GM21737 (cell line): Measurements from ENCODE around the gene RPS6KA4.
A peak's percentile ranks its signal among the peaks of the same experiment; 100 is the strongest.
"Not testable (repeated sequence)": the region's sequence is repeated elsewhere in the genome, so short reads cannot be mapped to it uniquely, and the experiment has no call there.

Experiments used
- ATAC-seq: cut with Tn5 transposase; IDR thresholded peaks from one replicate; pipeline ENCODE4 v1.9.1; 2021; ENCODE audit warnings: mild to moderate bottlenecking, moderate library complexity; ENCODE audit not compliant: unreplicated experiment

Gene RPS6KA4

DNA sequence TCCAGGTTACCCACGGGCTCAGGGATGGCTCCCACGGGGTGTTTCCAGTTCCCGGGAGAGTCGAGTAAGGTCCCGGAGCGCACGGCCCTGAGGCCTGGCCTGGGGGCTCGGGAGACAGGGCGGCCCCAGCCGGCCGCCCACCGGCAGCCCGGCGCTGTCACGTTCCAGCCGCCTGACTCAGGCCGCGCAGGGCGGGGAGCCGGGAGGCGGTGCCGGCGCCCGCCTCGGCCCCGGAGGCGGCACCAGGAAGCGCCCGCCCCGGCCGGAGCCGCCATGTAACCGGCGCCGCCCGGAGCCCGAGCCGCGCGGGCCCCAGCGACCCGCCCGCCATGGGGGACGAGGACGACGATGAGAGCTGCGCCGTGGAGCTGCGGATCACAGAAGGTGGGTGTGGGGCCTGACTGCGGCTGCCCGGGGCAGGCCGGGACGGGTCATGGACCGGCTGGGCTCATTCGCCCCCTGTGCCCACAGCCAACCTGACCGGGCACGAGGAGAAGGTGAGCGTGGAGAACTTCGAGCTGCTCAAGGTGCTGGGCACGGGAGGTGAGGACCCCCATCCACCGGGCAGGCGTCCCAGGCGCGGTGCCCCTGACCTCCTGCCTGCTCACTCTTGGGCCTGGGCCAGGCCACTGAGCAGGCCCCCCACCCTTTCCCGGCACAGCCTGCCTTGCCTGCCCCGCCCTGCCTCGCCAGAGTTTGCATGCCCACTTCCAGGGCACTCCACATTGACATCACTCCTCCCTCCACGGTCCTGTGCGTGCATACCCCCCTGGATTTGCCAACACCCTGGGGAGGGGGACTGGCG is at the start of gene RPS6KA4:
TSS of gene RPS6KA4 (plus strand) at position 256 of the 805 bp plus-strand sequence. CDS start at position 330, 74 bp downstream.
- ATAC-seq: peak; percentile 45

DNA sequence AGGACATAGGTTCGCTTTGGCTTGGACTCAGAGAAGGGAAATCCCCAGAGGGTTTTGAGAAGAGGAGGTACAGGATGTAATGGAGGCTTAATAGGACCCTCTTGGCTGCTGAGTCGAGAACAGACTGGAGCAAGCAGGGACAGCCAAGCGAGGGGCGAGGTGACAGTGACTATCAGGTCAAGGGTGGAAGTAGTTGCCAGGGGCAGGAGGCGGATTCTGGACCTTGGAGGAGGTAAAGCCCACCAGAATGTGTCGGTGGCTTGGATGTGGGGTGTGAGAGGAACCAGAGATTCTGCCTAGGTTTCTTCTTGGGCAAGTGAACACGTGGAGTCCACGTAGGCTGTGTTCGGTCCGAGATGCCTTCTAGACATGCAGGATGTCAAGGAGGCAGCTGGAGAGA is 46.0 kb upstream of the RPS6KA4 start:
- no peak for ATAC-seq

DNA sequence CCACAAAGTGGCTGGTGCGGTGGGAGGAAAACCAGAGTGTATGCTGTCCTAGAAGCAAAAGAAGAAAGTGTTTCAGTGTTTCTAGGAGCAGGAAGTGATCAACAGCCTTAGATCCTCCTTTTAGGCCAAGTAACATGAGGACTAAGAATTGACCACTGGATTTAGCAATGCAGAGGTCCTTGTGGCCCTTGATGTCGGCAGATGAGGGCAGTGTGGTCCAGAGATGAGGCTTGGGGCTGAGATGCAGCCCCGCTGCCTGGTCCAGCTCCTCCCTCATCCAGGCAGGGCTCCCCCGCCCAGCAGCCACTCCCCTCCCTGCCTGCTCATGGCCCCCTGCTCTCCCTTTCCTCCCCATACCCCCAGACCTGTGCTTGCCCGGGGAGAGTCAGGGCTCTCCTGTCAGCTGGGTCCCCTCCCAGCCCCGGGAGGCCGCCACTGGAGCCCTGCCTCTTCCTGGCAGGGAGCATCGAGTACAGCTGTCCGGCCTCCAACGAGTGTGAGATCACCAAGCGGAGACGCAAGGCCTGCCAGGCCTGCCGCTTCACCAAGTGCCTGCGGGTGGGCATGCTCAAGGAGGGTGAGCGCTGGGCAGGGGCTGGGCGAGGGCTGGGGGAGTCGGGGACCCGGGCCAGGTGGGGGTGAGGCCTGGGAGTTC is 45.3 kb upstream of the RPS6KA4 start:
- no peak for ATAC-seq

DNA sequence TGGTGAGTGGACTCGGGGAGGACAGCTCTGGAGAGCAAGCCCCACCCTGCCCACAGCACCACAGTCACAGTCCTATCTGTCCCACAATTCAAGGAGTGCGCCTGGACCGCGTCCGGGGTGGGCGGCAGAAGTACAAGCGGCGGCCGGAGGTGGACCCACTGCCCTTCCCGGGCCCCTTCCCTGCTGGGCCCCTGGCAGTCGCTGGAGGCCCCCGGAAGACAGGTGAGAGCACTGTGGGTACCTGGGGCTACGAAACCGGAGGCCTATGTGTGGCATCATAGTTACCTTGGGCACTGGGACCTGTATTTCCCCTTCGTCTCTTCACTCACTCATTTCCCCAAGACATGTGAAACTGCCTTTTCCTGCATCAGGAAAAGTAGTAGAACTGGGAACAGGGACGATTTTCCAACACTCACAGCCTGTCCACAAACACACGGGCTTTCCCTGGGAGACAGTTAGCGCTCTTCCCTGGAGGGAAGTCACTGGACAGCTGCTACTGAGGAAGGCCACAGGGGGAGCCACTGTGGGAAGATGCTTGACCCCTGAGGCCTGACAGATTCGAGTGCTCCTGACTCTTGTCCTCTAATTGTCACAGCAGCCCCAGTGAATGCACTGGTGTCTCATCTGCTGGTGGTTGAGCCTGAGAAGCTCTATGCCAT is 44.7 kb upstream of the RPS6KA4 start:
- ATAC-seq: no peak

DNA sequence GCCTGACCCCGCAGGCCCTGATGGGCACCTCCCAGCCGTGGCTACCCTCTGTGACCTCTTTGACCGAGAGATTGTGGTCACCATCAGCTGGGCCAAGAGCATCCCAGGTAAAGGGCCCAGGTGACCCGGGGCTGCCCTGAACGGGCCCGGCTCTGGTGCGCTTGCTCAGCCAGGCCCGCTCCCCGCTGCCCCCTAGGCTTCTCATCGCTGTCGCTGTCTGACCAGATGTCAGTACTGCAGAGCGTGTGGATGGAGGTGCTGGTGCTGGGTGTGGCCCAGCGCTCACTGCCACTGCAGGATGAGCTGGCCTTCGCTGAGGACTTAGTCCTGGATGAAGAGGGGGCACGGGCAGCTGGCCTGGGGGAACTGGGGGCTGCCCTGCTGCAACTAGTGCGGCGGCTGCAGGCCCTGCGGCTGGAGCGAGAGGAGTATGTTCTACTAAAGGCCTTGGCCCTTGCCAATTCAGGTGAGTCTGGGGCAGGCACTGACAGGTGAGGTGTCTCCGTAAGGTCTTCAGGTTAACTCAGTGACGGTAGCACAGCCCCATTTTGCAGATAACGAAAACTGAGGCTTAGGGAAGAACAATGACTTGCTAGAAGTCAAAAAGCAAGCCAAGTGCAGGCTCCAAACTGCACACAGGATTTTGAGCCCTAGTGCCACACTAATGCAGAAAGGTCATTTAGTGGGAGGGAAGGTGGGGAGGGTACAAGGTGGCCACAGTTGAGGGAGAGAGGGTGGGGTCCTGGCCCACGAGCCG is 44.0 kb upstream of the RPS6KA4 start:
- ATAC-seq: no peak

DNA sequence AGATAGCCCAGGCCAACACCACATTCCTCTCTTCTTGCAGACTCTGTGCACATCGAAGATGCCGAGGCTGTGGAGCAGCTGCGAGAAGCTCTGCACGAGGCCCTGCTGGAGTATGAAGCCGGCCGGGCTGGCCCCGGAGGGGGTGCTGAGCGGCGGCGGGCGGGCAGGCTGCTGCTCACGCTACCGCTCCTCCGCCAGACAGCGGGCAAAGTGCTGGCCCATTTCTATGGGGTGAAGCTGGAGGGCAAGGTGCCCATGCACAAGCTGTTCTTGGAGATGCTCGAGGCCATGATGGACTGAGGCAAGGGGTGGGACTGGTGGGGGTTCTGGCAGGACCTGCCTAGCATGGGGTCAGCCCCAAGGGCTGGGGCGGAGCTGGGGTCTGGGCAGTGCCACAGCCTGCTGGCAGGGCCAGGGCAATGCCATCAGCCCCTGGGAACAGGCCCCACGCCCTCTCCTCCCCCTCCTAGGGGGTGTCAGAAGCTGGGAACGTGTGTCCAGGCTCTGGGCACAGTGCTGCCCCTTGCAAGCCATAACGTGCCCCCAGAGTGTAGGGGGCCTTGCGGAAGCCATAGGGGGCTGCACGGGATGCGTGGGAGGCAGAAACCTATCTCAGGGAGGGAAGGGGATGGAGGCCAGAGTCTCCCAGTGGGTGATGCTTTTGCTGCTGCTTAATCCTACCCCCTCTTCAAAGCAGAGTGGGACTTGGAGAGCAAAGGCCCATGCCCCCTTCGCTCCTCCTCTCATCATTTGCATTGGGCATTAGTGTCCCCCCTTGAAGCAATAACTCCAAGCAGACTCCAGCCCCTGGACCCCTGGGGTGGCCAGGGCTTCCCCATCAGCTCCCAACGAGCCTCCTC is 43.1 kb upstream of the RPS6KA4 start:
- ATAC-seq: not testable (repeated sequence)

DNA sequence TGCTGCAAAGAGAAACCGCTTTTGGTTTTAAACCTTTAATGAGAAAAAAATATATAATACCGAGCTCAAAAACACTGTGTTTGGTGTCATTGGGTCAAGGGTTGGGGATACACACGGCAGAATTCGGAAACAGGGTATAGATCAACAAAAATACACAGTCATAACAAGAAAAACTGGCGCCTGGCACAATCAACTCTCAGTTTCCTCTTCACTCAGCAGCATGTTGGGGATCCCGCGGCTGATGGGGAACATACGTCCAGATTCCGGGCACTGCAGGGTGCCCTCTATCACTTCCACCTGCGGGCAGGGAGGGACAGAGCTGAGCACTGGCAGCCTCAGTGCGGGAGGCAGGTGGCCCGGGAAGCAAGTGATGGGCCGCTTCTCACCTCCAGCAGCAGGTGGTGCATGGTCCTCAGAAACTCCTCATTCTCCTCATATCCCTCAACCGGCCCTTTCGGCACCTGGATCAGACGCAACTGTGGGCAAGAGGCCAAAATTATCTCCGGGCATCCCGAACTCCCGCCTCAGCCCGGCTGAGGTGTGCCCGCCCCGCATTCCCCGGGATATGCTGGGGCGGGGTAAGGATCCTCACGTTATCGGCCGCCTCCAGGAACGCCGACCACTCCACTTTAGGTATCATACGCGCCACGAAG is 42.2 kb upstream of the RPS6KA4 start:
- ATAC-seq: no peak

DNA sequence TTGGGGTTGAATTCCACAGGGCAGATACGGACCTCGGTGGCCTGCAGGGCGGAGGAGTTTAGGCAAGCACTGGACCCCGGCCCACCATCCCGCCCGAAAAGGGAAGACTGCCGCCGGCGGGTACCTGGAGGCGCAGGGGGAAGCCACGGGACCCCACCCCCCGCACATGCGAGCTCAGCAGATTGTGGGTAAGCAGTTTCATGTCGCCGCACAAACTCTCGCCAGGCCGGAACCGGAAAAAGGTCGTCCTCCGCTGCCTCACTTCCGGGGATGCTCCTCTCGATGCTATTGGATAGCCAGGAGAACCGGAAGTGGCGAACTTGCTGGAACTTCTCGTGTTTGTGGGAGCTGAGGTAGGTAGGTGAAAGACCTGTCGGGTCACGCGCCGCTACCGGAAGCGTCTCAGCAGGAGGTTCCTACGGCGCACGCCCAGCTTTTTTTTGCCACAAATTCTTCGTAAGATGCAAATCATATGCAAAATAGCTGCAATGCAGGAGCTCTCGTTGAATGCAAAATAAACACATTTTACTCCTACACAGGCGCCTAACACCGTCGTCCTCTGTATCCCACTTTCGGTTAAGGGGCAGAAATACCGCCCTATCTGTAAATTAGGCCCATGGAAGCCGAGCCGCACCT is 41.5 kb upstream of the RPS6KA4 start, which contains the start of gene TRMT112:
TSS of gene TRMT112 (minus strand) at position 235 of the 636 bp plus-strand sequence. CDS start at position 202, 33 bp downstream.
- peak; percentile 46 for ATAC-seq

DNA sequence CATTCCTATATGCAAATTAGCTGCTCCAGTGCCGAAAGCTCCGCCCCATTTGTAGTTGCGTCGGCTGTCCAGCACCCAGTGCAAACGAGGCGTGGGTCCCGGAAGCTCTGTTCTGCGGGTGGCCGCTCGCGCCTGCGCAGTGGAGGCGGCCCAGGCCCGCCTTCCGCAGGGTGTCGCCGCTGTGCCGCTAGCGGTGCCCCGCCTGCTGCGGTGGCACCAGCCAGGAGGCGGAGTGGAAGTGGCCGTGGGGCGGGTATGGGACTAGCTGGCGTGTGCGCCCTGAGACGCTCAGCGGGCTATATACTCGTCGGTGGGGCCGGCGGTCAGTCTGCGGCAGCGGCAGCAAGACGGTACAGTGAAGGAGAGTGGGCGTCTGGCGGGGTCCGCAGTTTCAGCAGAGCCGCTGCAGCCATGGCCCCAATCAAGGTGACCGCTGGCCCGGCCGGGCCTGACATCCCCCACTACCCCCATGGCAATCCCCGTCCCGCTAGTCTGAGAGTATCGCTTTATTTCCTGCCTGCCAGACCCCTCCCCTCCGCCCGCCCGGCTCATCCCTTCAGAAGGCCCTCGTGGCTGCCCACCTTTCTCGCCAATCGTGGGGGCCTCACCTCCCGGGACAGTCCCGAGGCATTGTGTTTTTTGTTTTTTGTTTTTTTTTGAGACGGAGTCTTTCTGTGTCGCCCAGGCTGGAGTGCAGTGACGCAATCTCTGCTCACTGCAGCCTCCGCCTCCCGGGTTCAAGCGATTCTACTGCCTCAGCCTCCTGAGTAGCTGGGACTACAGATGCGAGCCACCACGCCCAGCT is 40.8 kb upstream of the RPS6KA4 start, which contains the start of gene PRDX5:
TSS of gene PRDX5 (plus strand) at position 161 of the 805 bp plus-strand sequence. CDS start at position 256, 95 bp downstream.
- ATAC-seq: peak; percentile 63

DNA sequence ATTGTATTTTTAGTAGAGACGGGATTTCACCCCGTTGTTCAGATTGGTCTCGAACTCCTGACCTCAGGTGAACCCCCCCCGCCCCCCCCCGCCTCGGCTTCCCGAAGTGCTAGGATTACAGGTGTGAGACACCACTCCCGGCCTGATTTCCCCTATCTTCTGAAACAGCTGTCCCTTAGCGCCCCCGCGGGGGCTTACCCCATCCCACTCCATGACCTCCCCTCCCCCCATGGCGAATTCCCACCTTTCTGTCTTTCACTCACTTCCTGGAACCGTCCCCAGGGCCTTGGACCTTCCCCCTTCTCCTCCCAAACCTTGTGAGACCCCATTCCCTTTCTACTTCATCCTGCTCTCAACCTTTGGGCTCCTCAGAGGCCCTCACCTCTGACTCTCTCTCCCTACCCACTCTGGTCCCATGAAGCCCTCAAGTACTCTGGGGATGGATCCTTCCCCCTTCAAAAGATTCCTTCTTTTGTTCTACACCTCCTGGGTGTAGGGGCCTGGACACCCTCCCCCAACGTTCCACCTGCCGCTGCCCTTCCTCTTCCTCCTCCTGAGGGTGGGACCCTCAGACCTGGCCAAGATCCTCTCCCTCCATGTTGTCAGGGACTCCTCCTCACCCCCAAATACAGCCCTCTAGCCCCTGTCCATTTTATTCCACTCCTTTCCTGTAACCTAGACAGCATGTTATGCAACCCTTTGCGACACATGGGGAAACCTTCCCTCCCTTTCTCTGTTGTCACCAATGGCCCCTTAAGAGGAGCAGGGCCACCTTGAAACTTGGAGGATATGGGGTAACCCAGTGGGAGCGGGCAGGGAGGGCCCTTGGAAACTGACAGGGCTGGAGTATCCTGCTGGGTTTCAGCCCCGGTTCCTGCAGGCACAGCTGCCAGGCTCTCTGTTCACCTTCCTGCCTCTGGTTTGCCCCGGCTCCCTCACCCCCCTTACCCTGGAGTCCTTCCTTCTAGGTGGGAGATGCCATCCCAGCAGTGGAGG is 39.9 kb upstream of the RPS6KA4 start:
- no peak for ATAC-seq

DNA sequence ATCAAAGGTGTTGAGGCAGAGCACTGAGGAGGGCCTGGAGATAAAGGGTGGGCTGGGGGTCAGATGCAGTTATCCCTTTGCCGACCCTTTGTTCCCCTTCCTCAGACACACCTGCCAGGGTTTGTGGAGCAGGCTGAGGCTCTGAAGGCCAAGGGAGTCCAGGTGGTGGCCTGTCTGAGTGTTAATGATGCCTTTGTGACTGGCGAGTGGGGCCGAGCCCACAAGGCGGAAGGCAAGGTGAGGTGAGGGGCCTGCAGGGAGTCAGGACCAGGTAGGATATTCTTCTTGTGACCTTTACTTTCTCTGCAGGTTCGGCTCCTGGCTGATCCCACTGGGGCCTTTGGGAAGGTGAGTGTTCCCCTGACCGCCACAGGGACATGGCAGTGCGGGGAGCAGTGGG is 38.4 kb upstream of the RPS6KA4 start:
- ATAC-seq: no peak

DNA sequence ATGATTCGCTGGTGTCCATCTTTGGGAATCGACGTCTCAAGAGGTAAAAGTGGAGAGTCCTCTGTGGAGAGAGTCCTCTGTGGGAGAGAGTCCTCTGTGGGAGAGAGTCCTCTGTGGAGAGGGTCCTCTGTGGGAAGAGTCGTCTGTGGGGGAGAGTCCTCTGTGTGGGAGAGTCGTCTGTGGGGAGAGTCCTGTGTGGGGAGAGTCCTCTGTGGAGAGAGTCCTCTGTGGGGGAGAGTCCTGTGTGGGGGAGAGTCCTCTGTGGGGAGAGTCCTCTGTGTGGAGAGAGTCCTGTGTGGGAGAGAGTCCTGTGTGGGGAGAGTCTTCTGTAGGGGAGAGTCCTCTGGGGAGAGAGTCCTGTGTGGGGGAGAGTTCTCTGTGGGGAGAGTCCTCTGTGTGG is 37.9 kb upstream of the RPS6KA4 start:
- ATAC-seq: no peak

DNA sequence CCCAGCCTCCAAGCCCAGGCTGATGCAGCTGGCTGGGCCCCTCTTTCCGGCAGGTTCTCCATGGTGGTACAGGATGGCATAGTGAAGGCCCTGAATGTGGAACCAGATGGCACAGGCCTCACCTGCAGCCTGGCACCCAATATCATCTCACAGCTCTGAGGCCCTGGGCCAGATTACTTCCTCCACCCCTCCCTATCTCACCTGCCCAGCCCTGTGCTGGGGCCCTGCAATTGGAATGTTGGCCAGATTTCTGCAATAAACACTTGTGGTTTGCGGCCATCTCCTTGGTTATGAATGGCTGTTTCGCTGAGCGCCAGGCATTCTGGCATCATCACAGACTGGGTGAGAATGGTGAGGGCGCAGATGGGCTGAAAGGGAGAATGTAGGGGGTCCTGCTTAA is 37.4 kb upstream of the RPS6KA4 start:
- ATAC-seq: no peak

DNA sequence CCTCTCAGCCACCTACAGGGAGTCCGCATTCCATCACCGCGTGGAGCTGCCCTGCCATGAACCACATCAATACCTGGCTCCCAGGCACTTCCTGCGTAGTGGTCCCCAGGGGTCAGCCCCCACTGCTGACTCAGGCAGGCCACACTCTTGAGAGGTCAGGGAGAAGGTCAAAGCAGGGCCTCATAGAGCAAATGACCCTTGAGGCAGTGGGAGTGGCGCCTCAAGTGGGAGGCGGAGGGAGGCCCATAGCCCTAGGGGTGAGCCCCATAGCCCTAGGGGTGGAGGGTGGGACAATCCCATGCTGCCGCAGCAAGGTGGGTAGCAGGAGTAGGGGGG is 36.1 kb upstream of the RPS6KA4 start:
- no peak for ATAC-seq

DNA sequence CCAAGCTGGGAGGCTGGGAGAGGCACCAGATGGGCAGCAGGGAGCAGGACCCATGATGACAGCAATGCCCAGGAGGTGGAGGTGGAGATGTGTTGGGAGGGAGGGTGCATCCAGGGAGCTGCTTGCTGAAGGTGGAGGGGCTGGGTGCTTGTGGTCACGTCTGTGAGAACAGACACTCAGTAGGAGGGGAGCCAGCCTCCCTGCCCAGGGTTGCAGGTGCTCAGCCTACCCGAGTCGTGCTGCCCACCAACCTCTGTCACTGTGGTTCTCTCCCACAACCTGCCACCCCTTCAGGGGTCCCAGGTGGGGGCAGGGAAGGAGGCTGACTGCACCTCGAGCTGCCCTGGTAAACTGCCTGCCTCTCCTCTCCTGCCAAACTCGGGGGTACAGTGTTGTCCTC is 35.6 kb upstream of the RPS6KA4 start:
- ATAC-seq: no peak

DNA sequence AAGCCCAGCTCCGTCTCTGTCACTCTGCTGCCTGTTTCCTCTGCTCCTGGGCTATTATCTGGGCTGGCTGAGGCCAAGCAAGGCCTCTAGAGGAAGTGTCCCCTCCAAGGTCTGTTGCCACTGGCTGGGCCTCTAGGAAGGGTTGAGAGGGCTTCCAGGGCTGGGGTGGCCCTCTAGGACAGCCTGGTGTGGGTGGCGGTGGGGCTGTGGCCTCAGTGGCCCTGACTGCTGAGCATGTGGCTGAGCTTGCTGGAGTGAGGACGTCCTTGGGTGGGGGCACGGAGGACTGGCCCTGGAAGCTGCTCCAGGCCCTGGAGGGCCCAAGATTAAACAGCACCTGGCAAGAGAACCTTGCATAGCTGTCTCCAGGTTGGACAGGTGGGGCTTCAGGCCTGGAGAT is 35.0 kb upstream of the RPS6KA4 start:
- ATAC-seq: not testable (repeated sequence)
